Naive thymus-derived CD4-positive, alpha-beta T cell (primary cell): ENCODE data around the gene HRG. TPM values are rescaled to one million over a fixed set of nuclear protein-coding genes. Genes with fewer than 3 reads are reported as not detected.

Source experiments
- ATAC-seq: fragments of 150-1000 bp; cut with Tn5 transposase; 2 replicates; pipeline ENCODE4 v1.10.0; 2021; ENCODE audit warnings: mild to moderate bottlenecking, moderate library complexity
- CTCF ChIA-PET: fragments of 350-600 bp; sonication (Branson Sonifier 250); formaldehyde crosslinking; loops from one replicate; lab custom pipeline; 2021; ENCODE audit warnings: antibody characterized with exemption; lab: Charles Lee
- POLR2A ChIA-PET: fragments of 350-600 bp; sonication (Branson Sonifier 250); formaldehyde crosslinking; loops from one replicate; lab custom pipeline; 2021; ENCODE audit warnings: antibody characterized with exemption, inconsistent platforms; lab: Charles Lee
- DNase-seq, 9 donors: peaks; one replicate each; pipeline versions ENCODE4 v3.0.0 to v3.0.0-alpha.2; 2020 to 2022; ENCODE audit warnings: mixed read lengths in 1 of 9
- H3K27ac ChIP-seq: one replicate; pipeline ENCODE4 v1.7.0; 2013; ENCODE audit warnings: mild to moderate bottlenecking, low read depth, low read length, moderate library complexity
- H3K27me3 ChIP-seq, 2 donors: one replicate each; pipeline ENCODE4 v1.7.0; 2013; ENCODE audit warnings: low read length in 2 of 2, mild to moderate bottlenecking in 2 of 2, moderate library complexity in 2 of 2; ENCODE audit not compliant: control insufficient read depth in 2 of 2, insufficient read depth in 2 of 2
- H3K36me3 ChIP-seq, 3 experiments: 1 replicate in 2 of 3; 2 replicates in 1 of 3; pipeline ENCODE4 v1.7.0; 2013; ENCODE audit warnings: low read length in 3 of 3, mild to moderate bottlenecking in 3 of 3, moderate library complexity in 1 of 3; ENCODE audit not compliant: insufficient read depth in 3 of 3, control insufficient read depth in 2 of 3
- H3K4me1 ChIP-seq, 2 donors: one replicate each; pipeline ENCODE4 v1.7.0; 2013; ENCODE audit warnings: low read length in 2 of 2, mild to moderate bottlenecking in 2 of 2, moderate library complexity in 1 of 2; ENCODE audit not compliant: control insufficient read depth in 2 of 2, insufficient read depth in 2 of 2
- H3K4me3 ChIP-seq: 2 replicates; pipeline ENCODE4 v1.7.0; 2013; ENCODE audit warnings: mild to moderate bottlenecking, low read length
- H3K9me3 ChIP-seq, 3 experiments: 1 replicate in 2 of 3; 2 replicates in 1 of 3; pipeline ENCODE4 v1.7.0; 2013; ENCODE audit warnings: low read length in 3 of 3; ENCODE audit not compliant: control insufficient read depth in 2 of 3
- H3K27ac Mint-ChIP-seq, 9 donors: one replicate each; pipeline ENCODE4 v1.8.0; 2020 to 2022; ENCODE audit warnings: mixed read lengths in 9 of 9, mild to moderate bottlenecking in 8 of 9, moderate library complexity in 5 of 9, inconsistent platforms in 2 of 9
- H3K27me3 Mint-ChIP-seq, 5 donors: one replicate each; pipeline ENCODE4 v1.8.0; 2021 to 2022; ENCODE audit warnings: mixed read lengths in 5 of 5, mild to moderate bottlenecking in 1 of 5
- H3K36me3 Mint-ChIP-seq, 5 donors: one replicate each; pipeline ENCODE4 v1.8.0; 2020 to 2022; ENCODE audit warnings: mixed read lengths in 5 of 5, mild to moderate bottlenecking in 3 of 5, inconsistent platforms in 1 of 5
- H3K4me1 Mint-ChIP-seq, 7 donors: one replicate each; pipeline ENCODE4 v1.8.0; 2020 to 2022; ENCODE audit warnings: mixed read lengths in 7 of 7, mild to moderate bottlenecking in 3 of 7, inconsistent platforms in 1 of 7
- H3K4me3 Mint-ChIP-seq, 10 donors: one replicate each; pipeline ENCODE4 v1.8.0; 2020 to 2022; ENCODE audit warnings: mild to moderate bottlenecking in 10 of 10, mixed read lengths in 10 of 10, moderate library complexity in 6 of 10, inconsistent platforms in 2 of 10
- H3K9me3 Mint-ChIP-seq, 11 donors: one replicate each; pipeline ENCODE4 v1.8.0; 2020 to 2022; ENCODE audit warnings: mixed read lengths in 11 of 11, mild to moderate bottlenecking in 4 of 11, inconsistent platforms in 1 of 11, moderate library complexity in 1 of 11
- intact Hi-C, 2 donors: fragments of 100-400 bp; cut with micrococcal nuclease; formaldehyde crosslinking; loops; one replicate each; pipeline ENCODE4 v1.15.1; 2023
- polyA plus RNA-seq, 2 donors: library from polyadenylated mRNA; unstranded; fragments of 300-500 nt; fragmentation: Illumina TruSeq; gene quantifications; one replicate each; pipeline ENCODE4 v1.2.3, GENCODE V29; 2021
- total RNA-seq, 6 experiments: library from RNA in 5 of 6; stranded (reverse) in 5 of 6; gene quantifications; 1 replicate in 5 of 6; 2 replicates in 1 of 6; pipeline ENCODE4 v1.2.3 and lab custom pipeline; 2021 to 2026

Gene HRG
- total and polyA plus RNA-seq, 7 experiments from 2014 or later, result not detected

DNA sequence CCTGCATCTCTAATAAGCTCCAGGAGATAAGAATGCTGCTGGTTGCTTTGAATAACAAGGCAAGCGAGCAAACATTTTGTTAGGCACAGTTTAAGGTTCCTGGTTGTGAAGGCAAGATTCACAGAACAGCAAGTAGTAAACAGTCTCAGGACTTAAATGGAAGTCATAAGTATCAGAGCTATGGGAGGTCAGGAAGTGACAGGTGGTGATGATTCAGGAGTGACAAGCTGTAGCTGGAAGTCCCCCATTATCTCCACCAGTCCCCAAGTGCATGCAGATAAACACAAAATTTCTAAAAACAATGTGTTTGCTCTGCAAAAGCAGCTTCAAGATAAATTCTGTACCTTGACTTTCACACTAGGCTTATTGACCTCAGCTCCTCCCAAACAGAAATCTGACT is 22.3 kb upstream of the HRG start:
- DNase-seq (no peak), ATAC-seq (no peak)
- no peaks in the 10 kb centered on the region for H3K36me3 ChIP-seq
- H3K27ac ChIP-seq, result no peak overlapping the region
- Mint-ChIP-seq H3K27me3 (peaks cover 0 to 34% (median 7%) of the 10 kb centered on the region in 5 donors), H3K4me3 (no peak overlapping the region), H3K9me3 (peaks cover 0 to 6% (median 0%) of the 10 kb centered on the region in 11 donors), H3K36me3 (no peaks in the 10 kb centered on the region), H3K27ac (peak overlapping the region in 1 of 9 donors; percentile 75), H3K4me1 (peaks cover 0 to 41% (median 0%) of the 10 kb centered on the region in 7 donors)
- no peaks in the 10 kb centered on the region for H3K4me1 ChIP-seq
- ChIA-PET CTCF (no interaction called here), POLR2A (no interaction called here)
- peaks cover 0 to 3% of the 10 kb centered on the region in 2 donors for H3K27me3 ChIP-seq
- H3K4me3 ChIP-seq, result no peak overlapping the region
- H3K9me3 ChIP-seq, result no peaks in the 10 kb centered on the region
- intact Hi-C loops, result no loop called here

DNA sequence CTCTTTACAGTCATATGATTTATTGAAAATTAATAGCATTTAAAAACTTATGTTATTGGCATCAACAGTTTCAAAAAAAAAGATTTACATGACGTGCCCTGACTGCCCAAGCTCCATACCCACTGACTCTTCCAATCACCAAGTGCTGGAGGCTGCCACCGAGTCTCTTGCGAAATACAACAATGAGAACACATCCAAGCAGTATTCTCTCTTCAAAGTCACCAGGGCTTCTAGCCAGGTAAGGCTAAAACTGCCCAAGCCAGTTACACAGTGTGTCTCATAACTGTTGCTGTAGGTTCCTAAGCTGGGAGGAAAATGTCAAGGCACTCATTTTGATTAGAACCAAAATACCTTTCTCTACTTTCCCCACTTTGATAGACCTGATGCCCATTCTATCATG is 21.1 kb upstream of the HRG start:
- no peaks in the 10 kb centered on the region for H3K4me1 ChIP-seq
- ChIA-PET POLR2A (no interaction called here), CTCF (interaction anchor here (0.5 kb wide), 1 partner anchor 454 kb away, joined by 3 read pairs; no protein-coding TSS in a partner anchor)
- no peak overlapping the region for H3K4me3 ChIP-seq
- DNase-seq (no peak), ATAC-seq (no peak)
- peaks cover 0 to 27% (median 2%) of the 10 kb centered on the region in 5 donors for H3K27me3 Mint-ChIP-seq
- H3K4me3 Mint-ChIP-seq, result no peak overlapping the region
- peaks cover 0 to 41% (median 0%) of the 10 kb centered on the region in 7 donors for H3K4me1 Mint-ChIP-seq
- H3K9me3 ChIP-seq, result no peaks in the 10 kb centered on the region
- H3K36me3 ChIP-seq, result no peaks in the 10 kb centered on the region
- no peaks in the 10 kb centered on the region for H3K36me3 Mint-ChIP-seq
- peaks cover 0 to 3% of the 10 kb centered on the region in 2 donors for H3K27me3 ChIP-seq
- intact Hi-C loops, result no loop called here
- H3K9me3 Mint-ChIP-seq, result peaks cover 0 to 3% (median 0%) of the 10 kb centered on the region in 11 donors
- no peak overlapping the region for H3K27ac ChIP-seq
- no peak overlapping the region for H3K27ac Mint-ChIP-seq

DNA sequence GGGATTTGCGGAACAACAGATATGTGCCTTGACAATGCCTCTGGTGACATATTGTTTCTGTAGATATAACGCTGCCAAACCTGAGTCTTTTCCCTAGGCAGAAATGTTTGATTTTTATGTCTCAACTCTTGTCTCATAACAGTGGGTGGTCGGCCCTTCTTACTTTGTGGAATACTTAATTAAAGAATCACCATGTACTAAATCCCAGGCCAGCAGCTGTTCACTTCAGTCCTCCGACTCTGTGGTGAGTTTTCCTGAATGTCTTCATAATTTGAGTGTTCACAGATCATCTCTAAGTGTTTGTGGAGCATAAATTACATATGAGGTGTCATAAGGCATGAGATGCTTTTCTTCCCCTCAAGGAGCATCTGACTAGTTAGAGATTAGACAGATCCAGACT is 19.7 kb upstream of the HRG start:
- peaks cover 0 to 22% (median 4%) of the 10 kb centered on the region in 5 donors for H3K27me3 Mint-ChIP-seq
- no peaks in the 10 kb centered on the region for H3K36me3 ChIP-seq
- no peaks in the 10 kb centered on the region for H3K9me3 ChIP-seq
- ChIA-PET CTCF (no interaction called here), POLR2A (no interaction called here)
- intact Hi-C loops, result no loop called here
- DNase-seq (no peak), ATAC-seq (no peak)
- no peak overlapping the region for H3K4me3 ChIP-seq
- no peak overlapping the region for H3K27ac Mint-ChIP-seq
- H3K4me1 ChIP-seq, result no peaks in the 10 kb centered on the region
- H3K27ac ChIP-seq, result no peak overlapping the region
- peaks cover 0 to 37% (median 0%) of the 10 kb centered on the region in 7 donors for H3K4me1 Mint-ChIP-seq
- H3K4me3 Mint-ChIP-seq, result no peak overlapping the region
- peaks cover 0 to 3% of the 10 kb centered on the region in 2 donors for H3K27me3 ChIP-seq
- H3K36me3 Mint-ChIP-seq, result no peaks in the 10 kb centered on the region
- peaks cover 0 to 3% (median 0%) of the 10 kb centered on the region in 11 donors for H3K9me3 Mint-ChIP-seq

DNA sequence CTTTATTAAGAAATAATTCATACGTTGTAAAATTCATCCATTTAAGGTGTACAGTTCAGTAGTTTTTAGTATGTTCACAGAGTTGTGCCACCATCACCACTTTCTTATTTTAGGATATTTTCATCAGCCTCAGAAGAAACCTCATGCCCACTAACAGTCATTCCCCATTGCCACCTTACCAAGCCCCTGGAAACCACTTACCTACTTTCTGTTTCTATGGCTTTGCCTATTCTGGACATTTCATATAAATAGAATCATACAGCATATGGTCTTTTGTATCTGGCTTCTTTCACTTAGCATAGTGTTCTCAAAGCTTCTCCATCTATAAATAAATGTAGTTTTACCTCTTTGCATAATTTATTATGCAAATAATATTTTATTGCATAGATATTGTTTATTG is 19.0 kb upstream of the HRG start:
- intact Hi-C loops, result no loop called here
- ATAC-seq (no peak), DNase-seq (no peak)
- POLR2A ChIA-PET, result no interaction called here
- Histone ChIP-seq H3K4me1 (no peaks in the 10 kb centered on the region), H3K9me3 (no peaks in the 10 kb centered on the region), H3K27me3 (peaks cover 0 to 3% of the 10 kb centered on the region in 2 donors), H3K4me3 (no peak overlapping the region), H3K27ac (no peak overlapping the region), H3K36me3 (no peaks in the 10 kb centered on the region)
- CTCF ChIA-PET, result no interaction called here
- Mint-ChIP-seq H3K36me3 (no peaks in the 10 kb centered on the region), H3K9me3 (peaks cover 0 to 3% (median 0%) of the 10 kb centered on the region in 11 donors), H3K27me3 (peaks cover 0 to 20% (median 4%) of the 10 kb centered on the region in 5 donors), H3K4me3 (no peak overlapping the region), H3K4me1 (peaks cover 0 to 32% (median 0%) of the 10 kb centered on the region in 7 donors), H3K27ac (no peak overlapping the region)

DNA sequence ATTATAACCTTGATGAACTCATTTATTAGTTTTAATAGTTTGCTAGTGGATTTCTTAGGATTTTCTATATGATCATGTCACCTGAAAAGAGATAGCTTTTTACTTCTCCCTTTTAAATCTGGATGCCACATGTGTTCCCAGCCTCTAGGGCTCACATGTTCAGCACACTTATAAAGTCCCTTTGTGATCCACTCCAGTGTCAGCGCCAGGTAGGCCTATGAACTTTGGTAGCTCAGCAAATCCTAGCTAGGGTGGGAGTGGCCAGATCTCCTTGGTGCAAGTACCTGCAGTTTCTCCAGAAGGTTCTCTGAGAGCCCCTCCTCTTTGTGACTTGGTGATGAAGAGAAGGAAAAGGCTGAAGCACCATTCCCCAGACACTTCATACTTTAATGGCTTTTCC is 17.0 kb upstream of the HRG start:
- H3K36me3 Mint-ChIP-seq, result no peaks in the 10 kb centered on the region
- H3K9me3 Mint-ChIP-seq, result peaks cover 0 to 3% (median 0%) of the 10 kb centered on the region in 11 donors
- DNase-seq (no peak), ATAC-seq (no peak)
- POLR2A ChIA-PET, result no interaction called here
- H3K36me3 ChIP-seq, result no peaks in the 10 kb centered on the region
- no peak overlapping the region for H3K27ac ChIP-seq
- peaks cover 0 to 15% (median 0%) of the 10 kb centered on the region in 7 donors for H3K4me1 Mint-ChIP-seq
- no peaks in the 10 kb centered on the region for H3K4me1 ChIP-seq
- no peaks in the 10 kb centered on the region for H3K9me3 ChIP-seq
- peaks cover 0 to 18% (median 4%) of the 10 kb centered on the region in 5 donors for H3K27me3 Mint-ChIP-seq
- no peak overlapping the region for H3K4me3 ChIP-seq
- CTCF ChIA-PET, result no interaction called here
- no peak overlapping the region for H3K27ac Mint-ChIP-seq
- intact Hi-C loops, result no loop called here
- H3K27me3 ChIP-seq, result no peaks in the 10 kb centered on the region
- H3K4me3 Mint-ChIP-seq, result no peak overlapping the region

DNA sequence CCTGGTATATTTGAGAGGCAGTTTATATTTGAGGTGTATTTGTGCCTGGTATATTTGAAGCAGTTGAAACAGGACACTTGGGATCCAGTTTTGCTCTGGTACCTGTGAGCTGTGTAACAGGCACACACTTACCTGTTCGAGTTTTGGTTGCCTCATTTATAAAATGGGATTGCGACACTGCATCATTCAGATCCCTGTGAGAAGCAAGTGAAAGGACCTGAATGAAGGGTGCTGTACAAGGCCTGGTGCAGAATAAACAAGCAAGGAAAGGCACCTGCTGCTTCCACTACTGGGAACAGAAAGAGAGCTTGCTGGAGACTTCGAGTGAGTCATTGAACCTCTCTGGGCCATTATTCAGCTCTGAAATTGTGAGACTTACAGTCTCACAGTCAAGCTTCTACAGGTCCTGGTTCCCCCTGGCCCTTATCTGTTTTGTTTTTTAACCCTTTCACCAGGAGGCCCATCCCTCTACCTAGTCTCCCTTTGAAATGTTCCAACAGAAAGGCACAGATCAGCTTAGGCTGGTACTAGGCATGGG is 14.1 kb upstream of the HRG start:
- ATAC-seq (no peak), DNase-seq (no peak)
- Histone ChIP-seq H3K4me3 (no peak overlapping the region), H3K27ac (no peak overlapping the region), H3K36me3 (no peaks in the 10 kb centered on the region), H3K9me3 (no peaks in the 10 kb centered on the region), H3K4me1 (no peaks in the 10 kb centered on the region), H3K27me3 (no peaks in the 10 kb centered on the region)
- CTCF ChIA-PET, result no interaction called here
- POLR2A ChIA-PET, result no interaction called here
- H3K27ac Mint-ChIP-seq, result no peak overlapping the region
- H3K9me3 Mint-ChIP-seq, result peaks cover 0 to 2% (median 0%) of the 10 kb centered on the region in 11 donors
- no peaks in the 10 kb centered on the region for H3K36me3 Mint-ChIP-seq
- intact Hi-C loops, result no loop called here
- peaks cover 0 to 16% (median 7%) of the 10 kb centered on the region in 5 donors for H3K27me3 Mint-ChIP-seq
- peaks cover 0 to 2% (median 0%) of the 10 kb centered on the region in 7 donors for H3K4me1 Mint-ChIP-seq
- no peak overlapping the region for H3K4me3 Mint-ChIP-seq

DNA sequence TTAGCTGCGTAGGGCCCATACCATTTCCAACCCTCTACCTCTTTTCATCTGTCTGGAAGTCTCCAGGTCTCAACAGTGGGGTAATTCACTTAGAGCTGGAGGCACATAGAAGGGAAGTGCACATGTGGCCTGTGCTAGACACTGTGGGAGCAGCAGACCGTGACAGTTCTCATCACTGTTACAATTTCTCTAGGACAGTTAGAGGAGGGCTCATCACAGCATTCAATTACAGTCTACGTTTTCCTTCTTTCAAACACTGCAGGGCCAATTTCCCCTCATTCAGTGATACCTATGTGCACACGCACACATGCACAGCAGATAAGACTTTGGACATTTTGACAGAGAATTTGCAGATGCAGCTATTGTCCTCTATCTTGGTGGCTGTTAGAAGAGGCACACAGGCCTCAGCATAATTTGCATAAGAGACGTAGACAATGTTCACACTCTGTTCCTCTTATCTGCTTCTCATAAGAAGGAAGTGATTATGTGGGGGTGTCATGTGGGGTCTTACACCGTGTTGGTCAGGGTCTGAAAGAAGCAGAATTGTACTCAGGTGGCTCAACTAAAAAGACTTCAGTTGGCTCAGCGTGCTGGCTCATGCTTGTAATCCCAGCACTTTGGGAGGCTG is 12.6 kb upstream of the HRG start:
- Histone ChIP-seq H3K9me3 (no peaks in the 10 kb centered on the region), H3K27ac (no peak overlapping the region), H3K4me1 (no peaks in the 10 kb centered on the region), H3K36me3 (no peaks in the 10 kb centered on the region), H3K4me3 (no peak overlapping the region), H3K27me3 (no peaks in the 10 kb centered on the region)
- no peaks in the 10 kb centered on the region for H3K4me1 Mint-ChIP-seq
- intact Hi-C loops, result no loop called here
- no peaks in the 10 kb centered on the region for H3K36me3 Mint-ChIP-seq
- no peak for ATAC-seq
- DNase-seq, result no peak
- peaks cover 0 to 22% (median 11%) of the 10 kb centered on the region in 5 donors for H3K27me3 Mint-ChIP-seq
- peaks cover 0 to 2% (median 0%) of the 10 kb centered on the region in 11 donors for H3K9me3 Mint-ChIP-seq
- ChIA-PET POLR2A (no interaction called here), CTCF (no interaction called here)
- H3K4me3 Mint-ChIP-seq, result no peak overlapping the region
- H3K27ac Mint-ChIP-seq, result no peak overlapping the region
